G401 (cell line): ENCODE results near the gene KRTAP4-1. TPM values are rescaled to one million over a fixed set of nuclear protein-coding genes. Genes with fewer than 3 reads are reported as not detected.
"Not testable (repeated sequence)": the region's sequence is repeated elsewhere in the genome, so short reads cannot be mapped to it uniquely, and the experiment has no call there.

ENCODE experiments used
- DNase-seq: peaks from one replicate; pipeline ENCODE4 v3.0.0-alpha.2; 2015; ENCODE audit warnings: low spot score
- in situ Hi-C: cut with HindIII; loops from 2 replicates; pipeline ENCODE4 v1.10.0; 2016; ENCODE audit warnings: low sequenced_read_pairs, mixed read lengths
- total RNA-seq: library from RNA; depleted of rRNA; stranded (reverse); fragments of >200 nt; shearing (Covaris generic); gene quantifications from 2 replicates; pipeline ENCODE4 v1.2.3, GENCODE V29; 2014

The KRTAP4-1 gene
- total RNA-seq, 1 experiment from 2014 or later, result not detected

- in situ Hi-C loops, result no loop called here
- DNase-seq, result no peak
Observed at GRCh38 chr17:41177727-41178271, 6.9 kb downstream of the KRTAP4-1 start, which contains the start of gene KRTAP4-2. KRTAP4-2 (minus strand) TSS chr17:41178221; CDS start chr17:41178164, 57 bp downstream.

- in situ Hi-C loops, result no loop called here
- no peak for DNase-seq
Observed at GRCh38 chr17:41176744-41177387, 7.8 kb downstream of the KRTAP4-1 start.

DNA sequence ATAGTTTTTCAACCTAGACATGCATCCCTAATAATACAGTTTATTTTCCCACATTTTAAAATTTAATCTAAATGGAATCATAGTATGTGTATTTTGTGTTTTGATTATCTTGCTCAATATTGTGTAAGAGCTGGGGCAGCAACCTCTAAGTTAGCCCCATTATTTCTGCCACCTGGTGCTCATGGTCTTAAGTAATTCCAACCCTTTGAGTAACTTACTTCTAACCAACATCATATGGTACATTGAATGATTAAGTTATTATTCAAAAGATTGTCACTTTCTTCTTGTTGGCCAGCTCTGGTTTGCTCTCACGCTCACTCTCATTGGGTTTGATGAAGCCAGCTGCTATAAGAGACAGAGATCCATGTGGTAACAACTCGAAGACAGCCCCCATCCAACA lies 12.8 kb downstream of the KRTAP4-1 start:
- DNase-seq, result no peak
- in situ Hi-C loops, result no loop called here

DNA sequence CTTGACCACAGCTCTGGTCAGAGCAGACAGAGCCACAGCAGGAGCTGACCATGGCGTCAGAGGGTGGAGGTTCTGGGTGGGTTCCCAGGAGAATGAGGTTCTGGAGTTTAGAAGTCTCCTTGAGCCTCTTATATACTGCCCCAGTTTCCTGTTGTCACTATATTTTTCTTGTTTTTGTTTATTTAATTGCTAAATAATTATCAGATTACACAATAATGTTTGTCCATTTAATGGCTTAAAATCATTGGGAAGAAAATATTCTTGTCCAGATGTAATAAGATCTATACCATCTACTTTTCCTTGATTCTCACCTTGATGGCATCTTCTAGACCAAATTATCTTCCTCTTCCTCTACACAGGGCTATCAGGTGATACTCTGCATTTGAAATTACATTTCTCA lies 16.6 kb downstream of the KRTAP4-1 start, which contains the start of gene KRTAP4-3:
TSS of gene KRTAP4-3 (minus strand) at position 101 of the 400 bp plus-strand sequence. CDS start at position 52, 49 bp downstream.
- in situ Hi-C loops, result no loop called here
- no peak for DNase-seq

DNA sequence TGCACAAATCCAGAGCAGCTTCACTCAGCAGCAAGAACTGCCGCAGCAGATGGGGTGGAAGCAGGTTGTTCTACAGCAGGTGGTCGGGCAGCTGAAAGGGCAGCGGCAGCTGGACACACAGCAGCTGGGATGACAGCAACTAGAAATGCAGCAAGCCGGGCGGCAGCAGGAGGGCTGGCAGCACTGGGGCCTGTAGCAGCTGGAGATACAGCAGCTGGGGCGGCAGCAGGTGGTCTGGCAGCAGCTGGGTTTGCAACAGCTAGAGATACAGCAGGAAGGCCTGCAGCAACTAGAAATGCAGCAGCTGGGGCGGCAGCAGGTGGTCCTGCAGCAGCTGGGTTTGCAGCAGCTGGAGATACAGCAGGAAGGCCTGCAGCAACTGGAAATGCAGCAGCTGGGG lies 17.1 kb downstream of the KRTAP4-1 start:
- in situ Hi-C loops, result no loop called here
- DNase-seq, result no peak

- in situ Hi-C loops, result no loop called here
- no peak for DNase-seq
Observed at GRCh38 chr17:41163828-41164227, 20.9 kb downstream of the KRTAP4-1 start.

DNA sequence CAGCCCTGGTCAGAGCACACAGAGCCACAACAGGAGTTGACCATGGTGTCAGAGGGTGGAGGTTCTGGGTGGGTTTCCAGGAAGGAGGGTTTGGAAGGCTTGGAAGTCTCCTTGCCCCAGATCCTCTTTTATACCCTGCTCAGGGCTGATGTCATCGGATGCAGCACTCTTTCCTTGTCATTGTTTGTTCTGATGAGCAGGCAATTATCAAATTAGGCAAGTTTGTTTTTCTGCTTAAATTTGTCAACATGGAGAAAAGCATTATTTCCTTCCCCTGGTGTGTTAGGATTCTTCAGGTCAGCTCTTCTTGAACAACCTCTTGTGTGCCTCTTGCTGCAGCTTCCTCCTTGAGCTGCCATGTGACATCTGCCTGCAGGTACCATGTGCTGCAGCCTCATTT lies 24.1 kb downstream of the KRTAP4-1 start, which contains the start of gene KRTAP4-4:
TSS of gene KRTAP4-4 (minus strand) at position 101 of the 400 bp plus-strand sequence. CDS start at position 44, 57 bp downstream.
- in situ Hi-C loops, result no loop called here
- DNase-seq, result no peak

- DNase-seq, in situ Hi-C loops: not testable (repeated sequence)
Observed at GRCh38 chr17:41160190-41160589, 24.5 kb downstream of the KRTAP4-1 start.

DNA sequence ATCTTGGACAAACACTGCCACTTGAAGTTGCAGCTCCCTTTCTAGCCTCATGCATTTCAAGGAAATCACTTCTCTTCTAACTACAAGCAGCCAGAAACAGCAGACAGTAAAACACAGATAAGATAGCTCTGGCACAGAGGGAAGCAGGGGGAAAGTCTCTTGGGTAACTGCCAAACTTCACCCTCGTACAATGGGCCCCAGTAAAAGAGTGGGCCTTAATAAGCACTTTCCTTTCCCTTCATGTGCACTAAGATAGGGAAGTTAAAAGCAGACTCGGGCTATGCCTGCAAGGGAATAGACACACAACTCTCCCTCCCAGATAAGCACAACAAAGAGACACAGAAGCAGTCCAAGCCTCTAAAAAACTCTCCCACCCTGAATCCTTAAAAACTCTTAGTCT lies 30.9 kb downstream of the KRTAP4-1 start:
- in situ Hi-C loops, result no loop called here
- no peak for DNase-seq

- in situ Hi-C loops, result no loop called here
Observed at GRCh38 chr17:41151525-41151924, 33.2 kb downstream of the KRTAP4-1 start.

GRCh38 chr17:41150026-41150425 lies 34.7 kb downstream of the KRTAP4-1 start:
- in situ Hi-C loops, result no loop called here

More at GRCh38 chr17:41151525-41151924, 33.2 kb downstream of the KRTAP4-1 start:
- no peak for DNase-seq

DNA sequence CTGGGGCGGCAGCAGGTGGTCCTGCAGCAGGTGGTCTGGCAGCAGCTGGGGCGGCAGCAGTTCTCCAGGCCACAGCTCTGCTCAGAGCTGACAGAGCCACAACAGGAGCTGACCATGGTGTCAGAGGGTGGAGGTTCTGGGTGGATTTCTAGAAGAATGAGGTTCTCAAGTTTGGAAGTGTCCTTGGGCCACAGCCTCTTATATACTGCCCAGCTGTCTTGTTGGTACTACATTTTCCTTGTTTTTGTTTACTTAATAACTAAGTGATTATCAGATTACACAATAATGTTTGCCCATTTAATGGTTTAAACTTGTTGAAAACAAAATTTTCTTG lies 35.1 kb downstream of the KRTAP4-1 start, which contains the start of gene KRTAP4-5:
TSS of gene KRTAP4-5 (minus strand) at position 174 of the 334 bp plus-strand sequence. CDS start at position 116, 58 bp downstream.
- DNase-seq, result no peak

More at GRCh38 chr17:41150026-41150425, 34.7 kb downstream of the KRTAP4-1 start:
- no peak for DNase-seq

GRCh38 chr17:41148971-41149651 lies 35.6 kb downstream of the KRTAP4-1 start:
- DNase-seq, in situ Hi-C loops: not testable (repeated sequence)

More for the DNA sequence above, 35.1 kb downstream of the KRTAP4-1 start, which contains the start of gene KRTAP4-5:
- in situ Hi-C loops, result no loop called here

- DNase-seq, result no peak
Observed at GRCh38 chr17:41147531-41148204, 37.0 kb downstream of the KRTAP4-1 start.

DNA sequence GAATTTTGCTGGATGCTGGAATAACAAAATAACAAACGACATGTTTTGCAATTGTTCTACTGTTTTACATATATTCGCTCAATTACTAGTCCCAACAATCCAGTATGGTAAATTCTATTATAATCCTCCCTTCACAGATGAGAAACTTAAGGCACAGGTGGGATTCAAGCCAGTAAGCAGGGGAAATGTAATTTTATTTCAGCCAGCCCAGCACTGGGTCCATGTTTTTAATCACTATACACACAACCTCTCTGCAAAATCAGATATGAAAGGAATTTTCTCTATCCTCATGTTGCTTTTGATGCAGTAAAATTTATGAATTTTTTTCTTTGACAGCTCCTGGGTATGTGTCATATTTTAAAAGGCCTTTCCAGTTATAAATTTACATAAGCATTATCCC lies 39.5 kb downstream of the KRTAP4-1 start:
- no peak for DNase-seq
- in situ Hi-C loops, result no loop called here

More at GRCh38 chr17:41147531-41148204, 37.0 kb downstream of the KRTAP4-1 start:
- in situ Hi-C loops, result no loop called here

DNA sequence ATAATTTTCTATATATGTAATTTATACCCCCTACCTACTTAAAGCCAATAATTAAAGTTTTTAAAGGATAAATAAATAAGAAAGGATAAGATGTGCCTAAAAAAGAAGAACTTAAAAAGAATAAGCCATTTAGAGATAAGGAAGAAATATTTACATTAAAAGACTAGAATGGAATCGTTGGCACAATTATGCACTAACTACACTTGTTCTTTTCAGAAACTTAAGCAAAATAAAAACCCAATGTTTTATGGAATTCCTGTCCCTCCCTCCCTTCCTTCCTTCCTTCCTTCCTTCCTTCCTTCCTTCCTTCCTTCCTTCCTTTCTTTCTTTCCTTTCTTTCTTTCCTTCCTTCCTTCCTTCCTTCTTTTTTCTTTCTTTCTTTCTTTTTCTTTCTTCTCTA lies 39.9 kb downstream of the KRTAP4-1 start:
- in situ Hi-C loops, result no loop called here

DNA sequence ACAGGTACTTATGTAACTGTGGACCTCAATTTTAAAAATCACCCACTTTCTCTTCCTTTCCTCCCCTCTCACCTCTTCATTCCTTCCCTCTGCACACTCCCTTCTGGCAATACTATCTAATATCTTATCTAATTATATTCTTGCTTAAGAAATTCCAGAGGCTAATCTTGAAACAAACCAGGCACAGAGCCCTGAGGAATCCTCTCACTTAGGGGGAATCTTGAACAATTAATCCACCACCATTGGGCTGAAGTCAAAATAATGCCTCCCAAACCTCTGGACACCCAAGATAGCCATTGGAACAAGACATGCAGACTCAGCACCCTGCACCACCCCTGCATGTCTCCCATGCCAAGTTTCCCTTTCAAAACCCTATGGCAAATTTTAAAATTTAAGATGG lies 43.4 kb downstream of the KRTAP4-1 start:
- in situ Hi-C loops, result no loop called here
- no peak for DNase-seq

More for the DNA sequence above, 39.9 kb downstream of the KRTAP4-1 start:
- no peak for DNase-seq

DNA sequence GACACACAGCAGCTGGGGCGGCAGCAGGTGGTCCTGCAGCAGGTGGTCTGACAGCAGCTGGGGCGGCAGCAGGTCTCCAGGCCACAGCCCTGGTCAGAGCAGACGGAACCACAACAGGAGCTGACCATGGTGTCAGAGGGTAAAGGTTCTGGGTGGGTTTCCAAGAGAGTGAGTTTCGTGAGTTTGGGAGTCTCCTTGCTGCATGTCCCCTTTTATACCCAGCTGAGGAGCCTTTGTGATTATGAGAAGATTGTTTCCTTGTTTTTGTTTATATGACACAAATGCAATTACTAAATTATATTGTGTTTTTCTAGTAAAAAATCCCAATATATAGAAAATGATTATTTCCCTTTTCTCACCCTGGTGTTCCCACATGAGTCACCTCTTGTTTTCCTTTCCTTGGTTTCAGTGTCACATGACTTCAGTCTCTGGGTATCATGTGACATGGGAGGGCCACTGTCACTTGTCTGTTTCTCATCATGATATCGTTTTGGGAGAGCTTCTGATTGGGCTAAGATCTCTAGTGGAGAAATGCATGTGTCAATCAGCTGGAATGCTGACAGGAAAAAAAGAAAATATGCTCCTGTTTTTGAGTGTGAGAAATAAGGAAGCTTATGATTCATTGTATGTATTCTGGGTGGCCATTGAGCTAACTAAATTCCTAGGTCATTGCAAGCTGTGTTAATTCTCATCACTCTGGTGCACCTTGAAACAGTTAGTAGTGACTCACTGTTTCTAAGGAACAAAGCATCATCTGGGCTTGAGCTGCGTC lies 44.2 kb downstream of the KRTAP4-1 start, which contains the start of gene KRTAP4-6:
TSS of gene KRTAP4-6 (minus strand) at position 185 of the 772 bp plus-strand sequence. CDS start at position 128, 57 bp downstream.
- no peak for DNase-seq

More for the DNA sequence above, 44.2 kb downstream of the KRTAP4-1 start, which contains the start of gene KRTAP4-6:
- in situ Hi-C loops, result no loop called here
